Chondrocyte (in vitro differentiated cells): ENCODE results near the gene AVL9. TPM values are rescaled to one million over a fixed set of nuclear protein-coding genes. Genes with fewer than 3 reads are reported as not detected.
A peak's percentile ranks its signal among the peaks of the same experiment; 100 is the strongest.
"Not testable (repeated sequence)": the region's sequence is repeated elsewhere in the genome, so short reads cannot be mapped to it uniquely, and the experiment has no call there.

Source experiments
- DNase-seq: peaks from one replicate; pipeline ENCODE4 v3.0.0; 2021; ENCODE audit warnings: mixed read lengths, low spot score
- H3K27ac Mint-ChIP-seq: one replicate; pipeline ENCODE4 v1.8.0; 2021; ENCODE audit warnings: mild to moderate bottlenecking, moderate library complexity, mixed read lengths; ENCODE audit not compliant: unreplicated experiment
- H3K27me3 Mint-ChIP-seq: 2 replicates; pipeline ENCODE4 v1.8.0; 2021; ENCODE audit warnings: low read depth, mixed read lengths
- H3K36me3 Mint-ChIP-seq: 2 replicates; pipeline ENCODE4 v1.8.0; 2021; ENCODE audit warnings: low read depth, mixed read lengths
- H3K4me1 Mint-ChIP-seq: 2 replicates; pipeline ENCODE4 v1.8.0; 2021; ENCODE audit warnings: low read depth, mild to moderate bottlenecking, mixed read lengths
- H3K4me3 Mint-ChIP-seq: one replicate; pipeline ENCODE4 v1.8.0; 2021; ENCODE audit warnings: mild to moderate bottlenecking, moderate library complexity, mixed read lengths; ENCODE audit not compliant: unreplicated experiment
- H3K9me3 Mint-ChIP-seq: 2 replicates; pipeline ENCODE4 v1.8.0; 2021; ENCODE audit warnings: low read depth, mixed read lengths
- total RNA-seq: library from RNA; stranded (reverse); gene quantifications from 3 replicates; pipeline ENCODE4 v1.2.1, GENCODE V29; 2021
- TF ChIP-seq, protein P1 (sequence below): fragments of 200-600 bp; sonication (generic); IDR thresholded peaks from 2 replicates; pipeline ENCODE4 v1.5.0; 2021; ENCODE audit warnings: antibody characterized with exemption, mild to moderate bottlenecking, moderate library complexity

The AVL9 gene
- total RNA-seq, 1 donor from 2014 or later: 30.4 TPM

DNA sequence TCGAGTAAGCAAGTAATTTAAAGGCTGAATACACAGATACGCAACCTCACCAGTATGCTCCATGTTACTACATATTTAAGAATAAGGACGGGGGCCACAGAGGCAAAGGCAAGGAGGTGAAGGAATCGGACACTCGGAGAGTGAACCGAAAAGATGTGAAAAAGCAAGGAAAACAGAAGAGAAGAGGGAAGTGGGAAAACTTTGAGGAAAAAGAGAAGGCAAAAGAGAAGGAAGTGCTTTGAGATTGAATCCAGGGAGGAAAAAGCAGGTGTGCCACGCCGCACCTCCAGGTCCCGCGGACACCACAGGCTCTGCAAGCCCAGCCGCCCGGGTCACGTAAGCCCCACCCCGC lies 367 bp upstream of the AVL9 start:
- no peaks in the 10 kb centered on the region for H3K27me3 Mint-ChIP-seq
- H3K4me3 Mint-ChIP-seq: peak overlapping the region; percentile 90

DNA sequence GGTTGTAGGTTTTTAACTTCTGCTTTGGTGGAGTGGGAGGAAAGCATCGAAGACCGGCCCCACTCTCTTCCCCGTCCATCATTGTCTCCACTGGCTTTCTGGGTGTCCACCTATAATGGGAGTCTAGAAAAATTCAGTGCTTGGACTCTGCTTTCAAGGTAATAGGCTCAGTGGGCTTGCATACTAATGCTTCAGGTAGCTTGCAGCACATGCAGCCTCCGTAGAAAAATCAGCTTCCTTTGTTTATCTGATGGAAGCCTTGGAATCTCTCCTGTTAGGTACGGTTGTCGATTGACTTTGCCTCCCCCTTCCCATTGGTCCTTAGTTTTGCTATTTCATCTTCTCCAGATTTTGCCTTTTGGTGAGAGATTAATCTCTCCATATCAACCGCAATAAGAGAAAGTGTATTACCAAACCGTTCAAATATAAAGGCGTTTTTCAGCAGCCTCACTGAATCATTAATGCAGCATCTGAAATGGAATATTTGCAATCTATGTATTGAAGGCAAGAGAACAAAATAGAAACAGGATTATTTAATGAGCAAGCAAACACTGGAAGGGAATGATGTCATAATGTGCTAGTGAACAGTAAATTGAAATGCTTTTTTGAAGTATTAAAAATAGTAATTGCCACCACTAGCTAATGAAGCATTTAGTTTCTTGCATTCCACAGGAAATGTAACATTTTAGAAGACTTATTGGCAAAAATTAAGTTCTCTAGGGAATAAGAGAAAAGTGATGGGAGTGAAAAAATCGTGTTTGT lies 944 bp downstream of the AVL9 start:
- Mint-ChIP-seq H3K27ac (peak overlapping the region; percentile 95), H3K27me3 (no peaks in the 10 kb centered on the region), H3K9me3 (no peaks in the 10 kb centered on the region), H3K4me1 (peaks cover 35% of the 10 kb centered on the region), H3K36me3 (peaks cover 2% of the 10 kb centered on the region), H3K4me3 (peak overlapping the region; percentile 90)
- no peak for DNase-seq
- TF ChIP-seq, protein P1, sequence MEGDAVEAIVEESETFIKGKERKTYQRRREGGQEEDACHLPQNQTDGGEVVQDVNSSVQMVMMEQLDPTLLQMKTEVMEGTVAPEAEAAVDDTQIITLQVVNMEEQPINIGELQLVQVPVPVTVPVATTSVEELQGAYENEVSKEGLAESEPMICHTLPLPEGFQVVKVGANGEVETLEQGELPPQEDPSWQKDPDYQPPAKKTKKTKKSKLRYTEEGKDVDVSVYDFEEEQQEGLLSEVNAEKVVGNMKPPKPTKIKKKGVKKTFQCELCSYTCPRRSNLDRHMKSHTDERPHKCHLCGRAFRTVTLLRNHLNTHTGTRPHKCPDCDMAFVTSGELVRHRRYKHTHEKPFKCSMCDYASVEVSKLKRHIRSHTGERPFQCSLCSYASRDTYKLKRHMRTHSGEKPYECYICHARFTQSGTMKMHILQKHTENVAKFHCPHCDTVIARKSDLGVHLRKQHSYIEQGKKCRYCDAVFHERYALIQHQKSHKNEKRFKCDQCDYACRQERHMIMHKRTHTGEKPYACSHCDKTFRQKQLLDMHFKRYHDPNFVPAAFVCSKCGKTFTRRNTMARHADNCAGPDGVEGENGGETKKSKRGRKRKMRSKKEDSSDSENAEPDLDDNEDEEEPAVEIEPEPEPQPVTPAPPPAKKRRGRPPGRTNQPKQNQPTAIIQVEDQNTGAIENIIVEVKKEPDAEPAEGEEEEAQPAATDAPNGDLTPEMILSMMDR: no peak

More for the DNA sequence above, 367 bp upstream of the AVL9 start:
- TF ChIP-seq, protein P1: peak; percentile 5
- no peak for DNase-seq
- no peaks in the 10 kb centered on the region for H3K9me3 Mint-ChIP-seq
- peaks cover 30% of the 10 kb centered on the region for H3K4me1 Mint-ChIP-seq
- peak overlapping the region; percentile 95 for H3K27ac Mint-ChIP-seq
- H3K36me3 Mint-ChIP-seq: peaks cover 2% of the 10 kb centered on the region

DNA sequence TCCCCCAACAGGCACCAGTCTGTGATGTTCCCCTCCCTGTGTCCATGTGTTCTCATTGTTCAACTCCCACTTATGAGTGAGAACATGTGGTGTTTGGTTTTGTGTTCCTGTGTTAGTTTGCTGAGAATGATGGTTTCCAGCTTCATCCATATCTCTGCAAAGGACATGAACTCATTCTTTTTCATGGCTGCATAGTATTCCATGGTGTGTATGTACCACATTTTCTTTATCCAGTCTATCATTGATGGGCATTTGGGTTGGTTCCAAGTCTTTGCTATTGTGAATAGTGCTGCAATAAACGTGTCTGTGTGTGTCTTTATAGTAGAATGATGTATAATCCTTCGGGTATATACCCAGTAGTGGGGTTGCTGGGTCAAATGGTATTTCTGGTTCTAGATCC lies 4.5 kb downstream of the AVL9 start:
- H3K36me3 Mint-ChIP-seq, DNase-seq, H3K9me3 Mint-ChIP-seq, H3K4me3 Mint-ChIP-seq, H3K27ac Mint-ChIP-seq, H3K27me3 Mint-ChIP-seq: not testable (repeated sequence)
- peaks cover 44% of the 10 kb centered on the region for H3K4me1 Mint-ChIP-seq

DNA sequence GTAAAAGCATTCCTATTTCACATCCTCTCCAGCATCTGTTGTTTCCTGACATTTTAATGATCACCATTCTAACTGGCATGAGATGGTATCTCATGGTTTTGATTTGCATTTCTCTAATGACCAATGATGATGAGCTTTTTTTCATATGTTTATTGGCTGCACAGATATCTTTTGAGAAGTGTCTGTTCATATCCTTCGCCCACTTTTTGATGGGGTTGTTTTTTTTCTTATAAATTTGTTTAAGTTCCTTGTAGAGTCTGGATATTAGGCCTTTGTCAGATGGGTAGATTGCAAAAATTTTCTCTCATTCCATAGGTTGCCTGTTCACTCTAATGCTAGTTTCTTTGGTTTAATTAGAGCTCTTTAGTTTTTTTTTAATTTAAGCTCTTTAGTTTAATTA lies 4.9 kb downstream of the AVL9 start:
- not testable (repeated sequence) for H3K27ac Mint-ChIP-seq, H3K9me3 Mint-ChIP-seq, H3K27me3 Mint-ChIP-seq, DNase-seq, H3K36me3 Mint-ChIP-seq, H3K4me3 Mint-ChIP-seq
- peaks cover 44% of the 10 kb centered on the region for H3K4me1 Mint-ChIP-seq

DNA sequence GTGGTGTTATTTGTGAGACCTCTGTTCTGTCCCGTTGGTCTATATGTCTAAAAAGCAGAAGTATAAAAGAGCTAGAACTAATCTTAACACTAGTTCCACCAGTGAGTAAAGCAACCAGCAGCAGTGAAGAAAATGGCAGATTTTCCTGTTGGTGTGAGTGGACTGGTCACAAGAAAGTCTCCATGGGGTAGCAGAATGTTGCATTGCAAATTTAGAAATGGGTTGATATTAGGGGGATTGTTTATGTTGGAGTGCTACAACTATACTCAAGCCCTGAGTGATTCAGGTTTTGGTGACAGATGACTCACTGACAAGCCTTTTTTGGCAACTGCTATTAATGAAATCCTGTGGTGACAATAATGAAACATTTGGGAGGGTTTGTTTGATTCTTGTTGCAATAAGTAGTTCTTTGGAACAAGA lies 5.6 kb downstream of the AVL9 start:
- Mint-ChIP-seq H3K36me3 (peaks cover 2% of the 10 kb centered on the region), H3K4me3 (no peak overlapping the region), H3K4me1 (peaks cover 44% of the 10 kb centered on the region), H3K9me3 (no peaks in the 10 kb centered on the region), H3K27ac (peak overlapping the region; percentile 49), H3K27me3 (no peaks in the 10 kb centered on the region)
- no peak for DNase-seq
- TF ChIP-seq, protein P1: no peak

DNA sequence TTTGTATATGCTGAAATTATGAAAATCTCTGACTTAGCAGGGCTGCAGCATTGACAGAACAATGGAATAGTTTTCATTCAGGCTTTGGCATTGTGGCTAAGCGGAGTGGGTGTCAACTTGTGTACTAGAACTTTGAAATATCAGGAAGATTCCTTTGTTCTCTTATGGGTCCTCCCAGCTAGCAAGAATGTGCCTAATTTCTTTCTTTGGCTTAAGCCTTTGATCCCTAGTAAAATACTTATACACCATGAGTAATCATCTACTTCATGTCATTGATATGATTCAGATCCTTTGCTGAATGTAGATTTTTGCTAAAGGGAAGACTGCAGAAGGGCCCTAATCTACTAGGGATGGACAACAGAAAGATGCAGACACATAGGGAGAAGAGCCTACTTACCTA lies 6.2 kb downstream of the AVL9 start:
- DNase-seq: no peak
- Mint-ChIP-seq H3K4me1 (peaks cover 44% of the 10 kb centered on the region), H3K27ac (peak overlapping the region; percentile 49), H3K4me3 (peak overlapping the region; percentile 18), H3K9me3 (no peaks in the 10 kb centered on the region), H3K27me3 (no peaks in the 10 kb centered on the region), H3K36me3 (peaks cover 2% of the 10 kb centered on the region)
- TF ChIP-seq, protein P1: no peak
